Ramos (cell line): ENCODE data around the gene NOM1.
"Not testable (repeated sequence)": the region's sequence is repeated elsewhere in the genome, so short reads cannot be mapped to it uniquely, and the experiment has no call there.

Experiments used
- in situ Hi-C: fragments of 300-500 bp; cut with MboI; formaldehyde crosslinking; loops from one replicate; pipeline ENCODE4 v1.14.3; 2022; ENCODE audit warnings: low sequenced_read_pairs; ENCODE audit not compliant: unreplicated experiment

Gene NOM1, protein sequence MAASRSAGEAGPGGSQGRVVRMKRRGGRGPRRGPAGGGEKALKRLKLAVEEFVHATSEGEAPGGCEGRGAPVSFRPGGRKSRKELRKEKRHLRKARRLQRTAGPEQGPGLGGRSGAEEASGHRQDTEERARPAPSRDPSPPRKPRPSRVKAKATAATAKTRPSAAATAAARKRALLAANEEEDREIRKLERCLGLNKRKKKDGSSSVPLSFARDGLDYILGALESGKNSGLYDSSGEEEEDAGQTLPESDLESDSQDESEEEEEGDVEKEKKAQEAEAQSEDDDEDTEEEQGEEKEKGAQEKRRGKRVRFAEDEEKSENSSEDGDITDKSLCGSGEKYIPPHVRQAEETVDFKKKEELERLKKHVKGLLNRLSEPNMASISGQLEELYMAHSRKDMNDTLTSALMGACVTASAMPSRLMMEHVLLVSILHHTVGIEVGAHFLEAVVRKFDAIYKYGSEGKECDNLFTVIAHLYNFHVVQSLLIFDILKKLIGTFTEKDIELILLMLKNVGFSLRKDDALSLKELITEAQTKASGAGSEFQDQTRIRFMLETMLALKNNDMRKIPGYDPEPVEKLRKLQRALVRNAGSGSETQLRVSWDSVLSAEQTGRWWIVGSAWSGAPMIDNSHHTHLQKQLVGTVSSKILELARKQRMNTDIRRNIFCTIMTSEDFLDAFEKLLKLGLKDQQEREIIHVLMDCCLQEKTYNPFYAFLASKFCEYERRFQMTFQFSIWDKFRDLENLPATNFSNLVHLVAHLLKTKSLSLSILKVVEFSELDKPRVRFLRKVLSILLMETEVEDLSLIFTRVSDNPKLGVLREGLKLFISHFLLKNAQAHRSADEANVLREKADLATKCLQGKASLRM

DNA sequence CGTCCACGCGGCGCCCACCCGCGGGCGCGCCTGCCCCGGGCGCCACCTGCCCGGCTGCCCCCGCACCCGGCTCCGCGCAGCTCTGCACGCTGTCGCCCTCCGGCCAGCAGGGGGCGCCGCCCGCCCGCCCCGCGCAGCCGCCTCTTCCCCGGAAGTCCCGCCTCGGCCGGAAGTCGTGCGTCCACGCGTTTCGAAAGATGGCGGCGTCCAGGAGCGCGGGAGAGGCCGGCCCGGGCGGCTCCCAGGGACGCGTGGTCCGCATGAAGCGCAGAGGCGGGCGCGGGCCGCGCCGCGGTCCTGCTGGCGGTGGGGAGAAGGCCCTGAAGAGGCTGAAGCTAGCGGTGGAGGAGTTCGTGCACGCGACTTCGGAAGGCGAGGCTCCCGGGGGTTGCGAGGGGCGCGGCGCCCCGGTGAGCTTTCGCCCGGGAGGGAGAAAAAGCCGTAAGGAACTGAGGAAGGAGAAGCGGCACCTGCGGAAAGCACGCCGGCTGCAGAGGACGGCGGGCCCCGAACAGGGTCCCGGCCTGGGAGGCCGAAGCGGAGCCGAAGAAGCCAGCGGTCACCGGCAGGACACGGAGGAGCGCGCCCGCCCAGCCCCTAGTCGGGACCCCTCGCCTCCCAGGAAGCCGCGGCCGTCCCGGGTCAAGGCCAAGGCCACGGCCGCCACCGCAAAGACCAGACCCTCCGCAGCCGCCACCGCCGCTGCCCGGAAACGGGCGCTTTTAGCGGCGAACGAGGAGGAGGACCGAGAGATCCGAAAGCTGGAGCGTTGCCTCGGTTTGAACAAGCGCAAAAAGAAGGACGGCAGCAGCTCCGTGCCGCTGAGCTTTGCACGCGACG, at the start of gene NOM1:
Gene NOM1 (plus strand): TSS at position 172 of the 840 bp plus-strand sequence. CDS start 26 bp downstream, at position 198.
- in situ Hi-C loops: no loop called here

DNA sequence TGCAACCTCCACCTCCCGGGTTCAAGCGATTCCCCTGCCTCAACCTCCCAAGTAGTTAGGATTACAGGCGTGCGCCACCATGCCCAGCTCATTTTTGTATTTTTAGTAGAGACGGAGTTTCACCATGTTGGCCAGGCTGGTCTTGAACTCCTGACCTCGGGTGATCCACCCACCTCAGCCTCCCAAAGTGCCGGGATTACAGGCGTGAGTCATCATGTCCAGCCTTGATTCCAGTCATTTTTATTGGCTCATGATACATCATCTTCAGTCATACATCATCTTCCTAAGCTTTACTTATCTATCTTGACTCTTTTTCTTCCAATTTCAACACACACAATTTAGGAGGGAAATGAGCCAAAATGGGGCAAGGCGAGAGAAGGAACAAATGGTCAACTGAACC, 49.4 kb upstream of the NOM1 start:
- in situ Hi-C loops: not testable (repeated sequence)

DNA sequence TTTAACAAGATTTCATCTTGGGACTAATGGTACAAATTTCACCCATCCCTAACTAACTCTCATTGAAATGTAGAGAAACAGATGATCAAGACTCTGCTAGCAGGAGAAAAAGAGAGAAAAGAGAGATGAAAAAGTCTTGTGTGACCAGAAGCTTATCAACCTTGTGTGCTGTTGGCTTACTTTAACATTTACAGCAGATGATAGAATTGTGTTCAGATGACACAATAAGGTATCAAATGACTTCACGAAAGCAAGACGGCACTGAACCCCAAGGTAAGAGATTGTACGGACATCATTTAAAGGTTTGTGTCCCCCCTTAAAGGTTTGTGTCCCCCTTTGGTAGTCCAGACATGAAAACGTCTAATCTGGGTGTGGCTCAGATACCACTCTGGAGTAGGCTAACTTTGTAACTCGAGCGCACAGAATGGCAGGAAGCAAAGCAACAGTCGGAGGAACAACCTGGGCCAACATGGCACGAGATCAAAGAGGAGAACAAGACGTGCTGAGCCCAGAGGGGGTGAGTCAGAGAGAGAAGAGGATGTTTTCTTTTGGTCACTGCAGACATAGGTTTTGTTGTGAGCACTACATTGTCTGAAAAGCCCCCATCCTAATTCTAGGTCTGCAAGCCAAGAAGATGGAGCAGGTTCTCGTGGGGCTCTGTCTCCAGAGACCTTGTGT, 46.1 kb upstream of the NOM1 start:
- in situ Hi-C loops: no loop called here

DNA sequence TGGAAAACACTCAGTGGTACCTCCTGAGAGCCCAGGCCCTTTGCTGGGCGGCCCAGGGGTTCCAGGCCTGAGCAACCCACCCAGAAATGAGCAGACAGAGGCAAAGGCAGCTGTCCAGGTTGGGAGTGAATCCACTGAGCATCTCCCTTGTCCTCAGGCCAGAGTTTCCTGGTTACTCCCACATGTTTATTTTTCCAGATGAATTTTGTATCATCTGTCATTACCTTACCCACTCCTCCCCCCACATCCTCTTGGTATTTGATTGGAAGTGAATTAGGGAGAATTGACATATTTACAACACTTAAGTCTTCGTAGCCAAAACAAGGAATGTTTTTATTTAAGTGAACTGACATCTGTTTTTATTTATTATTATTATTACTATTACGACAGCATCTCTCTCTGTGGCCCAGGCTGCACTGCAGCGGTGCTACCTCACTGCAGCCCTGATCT, 43.3 kb upstream of the NOM1 start:
- in situ Hi-C loops: no loop called here

DNA sequence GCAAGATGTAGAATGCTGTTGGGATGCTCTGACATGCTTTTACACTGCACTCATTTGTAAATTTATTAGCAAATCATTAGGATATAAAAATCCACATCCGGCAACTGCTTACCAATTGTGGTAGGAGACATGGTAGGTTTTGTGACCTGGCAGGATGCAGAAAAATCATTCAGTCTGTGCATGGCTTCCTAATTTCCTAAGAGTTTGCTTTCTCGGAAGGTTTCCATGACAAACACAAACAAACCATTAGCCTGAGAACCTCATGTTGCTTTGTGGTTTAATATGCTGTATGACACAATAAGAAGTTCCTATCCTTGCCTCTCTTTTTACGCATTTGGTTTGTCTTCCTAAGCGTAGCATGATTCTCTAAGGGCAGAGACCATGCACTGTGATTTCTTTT, 41.9 kb upstream of the NOM1 start:
- in situ Hi-C loops: no loop called here

DNA sequence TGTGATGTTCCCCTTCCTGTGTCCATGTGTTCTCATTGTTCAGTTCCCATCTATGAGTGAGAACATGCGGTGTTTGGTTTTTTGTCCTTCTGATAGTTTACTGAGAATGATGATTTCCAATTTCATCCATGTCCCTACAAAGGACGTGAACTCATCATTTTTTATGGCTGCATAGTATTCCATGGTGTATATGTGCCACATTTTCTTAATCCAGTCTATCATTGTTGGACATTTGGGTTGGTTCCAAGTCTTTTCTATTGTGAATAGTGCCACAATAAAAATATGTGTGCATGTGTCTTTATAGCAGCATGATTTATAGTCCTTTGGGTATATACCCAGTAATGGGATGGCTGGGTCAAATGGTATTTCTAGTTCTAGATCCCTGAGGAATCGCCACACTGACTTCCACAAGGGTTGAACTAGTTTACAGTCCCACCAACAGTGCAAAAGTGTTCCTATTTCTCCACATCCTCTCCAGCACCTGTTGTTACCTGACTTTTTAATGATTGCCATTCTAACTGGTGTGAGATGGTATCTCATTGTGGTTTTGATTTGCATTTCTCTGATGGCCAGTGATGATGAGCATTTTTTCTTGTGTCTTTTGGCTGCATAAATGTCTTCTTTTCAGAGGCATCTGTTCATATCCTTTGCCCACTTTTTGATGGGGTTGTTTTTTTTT, 39.8 kb upstream of the NOM1 start:
- in situ Hi-C loops: not testable (repeated sequence)

DNA sequence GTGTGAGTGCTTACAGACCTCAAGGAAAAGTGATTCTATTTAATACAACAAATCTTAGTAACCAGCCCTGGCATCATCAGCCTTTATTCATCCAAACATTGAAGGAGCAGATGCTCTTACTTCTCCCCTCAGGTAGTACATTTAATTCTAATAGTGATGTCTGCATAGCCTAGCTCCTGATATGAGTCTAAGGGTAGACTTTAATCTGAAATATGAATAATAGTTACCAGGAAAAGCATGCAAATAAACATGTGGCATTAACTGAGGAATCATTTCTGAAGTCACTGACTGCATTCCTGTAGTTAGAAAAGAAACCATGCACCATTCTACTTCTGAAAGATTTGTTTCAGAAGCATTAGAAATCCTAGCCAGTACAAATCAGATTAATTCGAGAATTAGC, 30.9 kb upstream of the NOM1 start:
- in situ Hi-C loops: no loop called here

DNA sequence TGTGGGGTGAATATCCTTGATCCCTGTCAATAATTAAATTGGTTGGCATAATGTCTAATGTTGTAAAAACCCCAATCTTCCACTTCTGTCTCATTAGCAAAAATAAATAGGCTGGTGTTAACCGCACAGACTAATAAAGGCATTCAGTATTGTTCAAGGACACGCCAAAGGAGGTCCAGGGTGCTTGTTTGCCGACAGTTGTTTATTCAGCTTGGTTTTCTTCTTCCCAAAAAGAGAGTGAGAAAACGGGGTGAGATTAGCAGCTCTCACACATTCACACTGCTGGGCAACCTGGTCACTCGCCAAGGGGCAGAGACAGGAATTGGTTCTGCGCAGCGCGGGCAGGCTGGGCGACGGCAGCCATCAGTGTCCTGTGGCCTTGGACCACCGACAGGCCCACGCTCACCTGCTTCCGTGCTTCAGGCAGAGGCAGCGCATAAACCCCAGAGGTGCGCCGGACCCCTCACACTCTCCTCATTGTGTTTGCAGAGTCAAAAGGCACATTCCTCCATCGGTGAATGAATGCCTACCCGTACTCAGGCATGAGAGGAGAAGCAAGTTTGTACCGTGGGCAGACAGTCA, 30.3 kb upstream of the NOM1 start:
- in situ Hi-C loops: no loop called here

DNA sequence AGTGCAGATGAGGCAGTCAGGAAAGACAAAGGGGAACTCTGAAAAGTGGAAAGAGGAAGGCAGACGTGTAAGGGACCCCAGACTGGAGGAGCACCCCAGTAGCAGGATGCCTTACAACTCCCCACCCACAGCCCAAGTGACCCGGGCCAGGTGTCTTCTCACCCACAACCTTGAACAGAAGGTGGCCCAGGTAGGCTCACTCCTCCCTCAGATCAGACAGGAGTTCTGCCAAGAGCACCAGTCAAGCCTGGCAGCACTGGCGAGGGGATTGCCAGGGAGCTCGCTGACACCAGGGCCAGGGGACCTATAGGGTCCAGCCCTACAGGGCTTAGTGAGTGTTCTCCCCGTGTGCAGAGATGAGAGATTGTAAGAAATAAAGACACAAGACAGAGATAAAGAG, 29.4 kb upstream of the NOM1 start:
- in situ Hi-C loops: no loop called here

DNA sequence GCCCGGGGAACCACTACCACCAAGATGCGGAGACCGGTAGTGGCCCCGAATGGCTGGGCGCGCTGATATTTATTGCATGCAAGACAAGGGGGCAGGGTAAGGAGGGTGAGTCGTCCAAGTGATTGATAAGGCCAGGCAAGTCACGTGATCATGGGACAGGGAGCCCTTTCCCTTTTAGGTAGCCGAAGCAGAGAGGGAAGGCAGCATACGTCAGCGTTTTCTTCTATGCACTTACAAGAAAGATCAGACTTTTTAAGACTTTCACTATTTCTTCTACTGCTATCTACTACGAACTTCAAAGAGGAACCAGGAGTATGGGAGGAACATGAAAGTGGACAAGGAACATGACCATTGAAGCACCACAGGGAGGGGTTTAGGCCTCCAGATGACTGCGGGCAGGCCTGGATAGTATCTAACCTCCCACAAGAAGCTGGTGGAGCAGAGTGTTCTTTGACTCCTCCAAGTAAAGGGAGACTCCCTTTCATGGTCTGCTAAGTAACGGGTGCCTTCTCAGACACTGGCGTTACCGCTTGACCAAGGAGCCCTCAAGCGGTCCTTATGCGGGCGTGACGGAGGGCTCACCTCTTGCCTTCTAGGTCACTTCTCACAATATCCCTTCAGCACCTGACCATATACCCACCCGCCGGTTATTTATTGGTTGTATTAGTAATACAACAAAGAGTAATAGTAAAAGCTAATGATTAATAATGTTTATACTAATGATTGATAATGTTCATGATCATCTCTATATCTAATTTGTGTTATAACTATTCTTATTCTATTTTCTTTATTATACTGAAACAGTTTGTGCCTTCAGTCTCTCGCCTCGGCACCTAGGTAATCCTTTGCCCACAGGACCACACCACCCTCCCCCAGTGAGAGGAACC, 28.8 kb upstream of the NOM1 start:
- in situ Hi-C loops: not testable (repeated sequence)

DNA sequence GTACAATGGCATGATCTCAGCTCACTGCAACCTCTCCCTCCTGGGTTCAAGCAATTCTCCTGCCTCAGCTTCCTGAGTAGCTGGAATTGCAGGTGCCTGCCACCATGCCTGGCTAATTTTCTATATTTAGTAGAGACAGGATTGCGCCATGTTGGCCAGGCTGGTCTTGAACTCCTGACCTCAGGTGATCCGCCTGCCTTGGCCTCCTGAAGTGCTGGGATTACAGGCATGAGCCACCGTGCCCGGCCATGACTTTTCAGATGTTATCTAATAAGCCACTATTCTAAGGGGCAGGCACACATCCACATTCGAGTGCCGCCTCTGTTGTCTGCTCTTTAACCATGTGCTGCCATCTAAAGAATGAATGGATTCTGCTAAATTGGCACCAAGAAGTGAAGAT, 27.2 kb upstream of the NOM1 start:
- in situ Hi-C loops: not testable (repeated sequence)

DNA sequence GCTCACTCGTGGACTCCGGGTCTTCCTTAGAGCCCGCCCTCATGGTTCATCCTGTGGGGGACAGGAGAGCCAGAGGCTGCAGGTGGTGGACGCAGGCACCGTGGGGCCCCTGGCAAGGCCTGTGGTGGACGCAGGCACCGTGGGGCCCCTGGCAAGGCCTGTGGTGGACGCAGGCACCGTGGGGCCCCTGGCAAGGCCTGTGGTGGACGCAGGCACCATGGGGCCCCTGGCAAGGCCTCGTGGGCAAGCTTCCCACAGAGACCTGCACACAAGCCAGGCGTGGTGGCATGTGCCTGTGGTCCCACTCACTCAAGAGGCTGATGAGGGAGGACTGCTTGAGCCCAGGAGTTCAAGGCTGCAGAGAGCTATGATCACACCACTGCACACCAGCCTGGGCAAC, 23.7 kb upstream of the NOM1 start:
- in situ Hi-C loops: not testable (repeated sequence)

DNA sequence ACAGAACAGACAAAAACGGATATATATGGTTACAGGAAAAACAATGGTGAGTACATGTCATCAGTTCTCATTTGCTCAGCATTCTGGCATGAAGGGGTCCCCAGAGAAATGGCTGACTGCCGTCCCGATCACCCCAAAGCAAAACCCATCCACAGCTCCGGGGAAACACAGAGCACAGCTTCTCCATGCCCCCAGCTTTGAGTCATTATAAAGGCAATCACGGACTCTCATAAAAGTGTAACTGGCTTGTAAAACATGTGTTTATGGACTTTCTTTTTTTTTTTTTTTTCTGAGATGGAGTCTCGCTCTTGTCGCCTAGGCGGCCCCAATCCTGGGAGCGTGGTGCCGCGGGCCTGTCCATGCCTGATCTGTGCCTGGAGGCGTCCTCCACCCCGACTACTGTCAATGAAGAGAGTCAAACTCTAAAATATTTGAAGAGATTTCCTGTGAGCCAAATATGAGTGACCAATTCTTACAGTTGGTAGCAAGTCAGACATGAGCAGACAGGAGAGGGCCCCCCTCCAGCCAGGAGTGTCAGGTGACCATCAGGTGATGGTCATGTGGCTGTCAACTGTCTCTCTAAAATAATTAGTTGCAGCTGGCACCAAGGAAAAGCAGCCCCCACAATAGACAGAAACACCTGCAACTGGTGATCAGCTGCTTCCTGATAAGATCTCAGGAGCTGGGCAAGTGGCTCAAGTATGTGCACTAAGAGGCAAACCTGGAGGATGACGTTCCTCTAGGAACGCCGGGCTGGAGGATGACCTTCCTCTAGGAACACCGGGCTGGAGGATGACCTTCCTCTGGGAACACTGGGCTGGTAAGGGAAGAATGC, 21.7 kb upstream of the NOM1 start:
- in situ Hi-C loops: no loop called here

DNA sequence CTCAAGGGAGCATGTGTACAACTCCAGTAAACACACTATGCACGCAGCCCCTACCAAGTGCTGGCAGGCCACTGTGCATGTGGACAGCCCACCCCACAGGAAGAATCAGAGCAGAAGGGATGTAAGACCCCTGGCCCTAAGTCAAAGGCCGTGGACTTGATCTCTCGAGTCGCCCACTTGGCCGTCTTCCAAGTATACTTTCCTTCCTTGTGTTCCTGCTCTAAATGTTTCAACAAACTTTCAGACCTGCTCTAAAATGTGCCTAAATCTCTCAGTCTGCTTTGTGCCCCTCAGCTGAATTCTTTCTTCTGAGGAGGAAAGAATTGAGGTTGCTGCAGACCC, 21.1 kb upstream of the NOM1 start:
- in situ Hi-C loops: no loop called here

DNA sequence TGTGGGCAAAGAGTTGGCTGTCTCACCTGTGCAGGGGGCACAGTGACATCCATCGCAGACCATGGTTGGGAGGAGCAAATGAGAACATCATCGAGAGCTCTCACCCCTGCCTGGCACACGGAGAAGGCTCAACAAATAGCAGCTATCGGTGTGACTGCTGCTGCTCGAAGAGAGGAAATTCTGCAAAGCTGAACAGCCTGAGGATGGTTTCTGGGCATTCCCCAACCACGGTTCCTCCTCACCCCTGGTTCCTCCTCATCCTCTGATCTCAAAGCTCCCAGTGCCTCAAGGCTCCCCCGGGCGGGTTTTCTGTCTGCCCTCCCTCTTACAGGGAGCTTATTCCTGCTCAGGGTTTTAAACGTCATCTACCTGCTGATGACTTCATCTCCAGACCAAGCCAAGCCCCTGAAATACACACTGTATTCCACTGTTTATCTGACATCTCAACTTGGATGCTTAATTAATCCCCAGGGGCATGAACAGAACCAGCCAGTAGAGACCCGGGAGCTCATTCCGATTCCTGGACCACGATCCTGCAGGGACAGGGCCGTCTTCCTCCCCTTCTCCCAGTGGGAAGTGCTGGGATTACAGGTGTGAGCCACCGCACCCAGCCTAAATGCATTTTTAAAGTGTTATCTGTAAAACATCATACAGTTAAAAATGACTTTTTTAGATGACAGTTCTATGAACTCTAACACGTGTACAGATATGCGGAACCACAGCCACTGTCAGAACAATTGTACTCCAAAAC, 19.5 kb upstream of the NOM1 start:
- in situ Hi-C loops: no loop called here

DNA sequence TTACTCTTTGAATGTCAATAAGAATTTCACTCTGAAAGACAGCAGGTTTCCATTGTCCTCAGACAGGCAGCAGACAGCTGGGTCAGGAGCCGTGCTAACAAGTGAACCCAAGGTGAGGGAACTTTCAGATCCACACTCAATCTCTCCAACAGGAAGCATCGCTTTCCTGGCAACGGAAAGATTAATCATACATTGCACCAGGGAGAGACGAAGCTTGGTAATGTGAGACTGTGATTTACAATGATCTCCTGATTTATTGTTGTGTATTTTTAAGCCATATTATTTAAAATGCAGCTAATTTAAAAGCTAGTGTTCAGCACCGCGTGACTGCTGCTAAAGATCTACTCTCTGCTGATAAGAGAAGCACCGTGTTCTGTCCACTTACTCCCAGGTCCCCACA, 17.5 kb upstream of the NOM1 start:
- in situ Hi-C loops: no loop called here

DNA sequence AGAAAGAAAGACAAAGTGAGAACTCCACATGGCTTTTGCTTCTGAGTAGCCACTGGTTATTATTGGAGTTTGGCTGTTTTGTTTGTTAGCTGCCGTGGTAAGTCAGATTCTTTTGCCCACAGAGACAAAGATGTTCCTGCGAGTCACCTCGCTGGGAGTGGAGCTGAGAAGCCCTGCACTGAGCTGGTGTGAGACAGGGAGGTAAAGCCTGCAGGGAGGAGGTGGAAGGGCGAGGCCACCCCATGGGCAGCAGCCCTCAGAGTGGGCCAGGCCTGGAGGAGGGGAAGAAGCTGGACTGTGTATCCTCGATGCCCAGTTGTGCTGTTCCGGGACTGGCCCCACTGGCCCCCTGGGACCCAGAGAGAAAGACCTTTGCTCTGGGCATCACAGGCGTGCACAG, 14.3 kb upstream of the NOM1 start:
- in situ Hi-C loops: no loop called here
